ENCODE data around the gene OR1J1.

OR1J1 gene

GRCh38 chr9:122444041-122444733 is 33.5 kb downstream of the OR1J1 start:
- no peak for DNase-seq

GRCh38 chr9:122442568-122442967 is 35.2 kb downstream of the OR1J1 start:
- DNase-seq = no peak
